Common myeloid progenitor, CD34-positive (primary cell): Measurements from ENCODE around the gene PNRC1.

Source experiments
- CTCF ChIA-PET: fragments of 350-600 bp; sonication (Branson Sonifier 250); formaldehyde crosslinking; loops from one replicate; lab custom pipeline; 2021; ENCODE audit warnings: antibody characterized with exemption; lab: Charles Lee
- POLR2A ChIA-PET: fragments of 350-600 bp; sonication (Branson Sonifier 250); formaldehyde crosslinking; loops from one replicate; lab custom pipeline; 2021; ENCODE audit warnings: antibody characterized with exemption; lab: Charles Lee
- DNase-seq, 3 donors: peaks; one replicate each; pipeline versions ENCODE4 v3.0.0 to v3.0.0-alpha.2; 2013
- H3K27ac ChIP-seq, 2 experiments: 1 replicate in 1 of 2; 2 replicates in 1 of 2; pipeline ENCODE4 v1.7.0; 2013; ENCODE audit warnings: inconsistent platforms in 2 of 2, low read length in 2 of 2, mild to moderate bottlenecking in 2 of 2, low read depth in 1 of 2, moderate library complexity in 1 of 2; ENCODE audit not compliant: severe bottlenecking in 2 of 2, insufficient read depth in 1 of 2, poor library complexity in 1 of 2
- H3K27me3 ChIP-seq, 5 experiments: replicated peaks in 2 of 5; 1 replicate in 3 of 5; 2 replicates in 2 of 5; pipeline versions ENCODE4 v1.6.1 to v1.7.0; 2013; ENCODE audit warnings: low read length in 4 of 5, mild to moderate bottlenecking in 2 of 5, moderate library complexity in 2 of 5, inconsistent platforms in 1 of 5; ENCODE audit not compliant: insufficient read depth in 5 of 5, control insufficient read depth in 4 of 5
- H3K36me3 ChIP-seq, 4 experiments: 1 replicate in 2 of 4; 2 replicates in 2 of 4; pipeline versions ENCODE4 v1.6.1 to v1.7.0; 2013; ENCODE audit warnings: low read length in 3 of 4, control low read depth in 1 of 4, mild to moderate bottlenecking in 1 of 4; ENCODE audit not compliant: control insufficient read depth in 4 of 4, insufficient read depth in 4 of 4
- H3K4me1 ChIP-seq, 4 experiments: 1 replicate in 3 of 4; 2 replicates in 1 of 4; pipeline versions ENCODE4 v1.6.1 to v1.7.1; 2013; ENCODE audit warnings: low read length in 3 of 4, mild to moderate bottlenecking in 3 of 4, control low read depth in 1 of 4, inconsistent platforms in 1 of 4, moderate library complexity in 1 of 4; ENCODE audit not compliant: control insufficient read depth in 4 of 4, insufficient read depth in 4 of 4; ENCODE audit errors: control extremely low read depth in 1 of 4
- H3K4me3 ChIP-seq, 7 experiments: 1 replicate in 4 of 7; 2 replicates in 3 of 7; pipeline versions ENCODE4 v1.5.1 to v1.7.0; 2013; ENCODE audit warnings: mild to moderate bottlenecking in 7 of 7, low read length in 6 of 7, moderate library complexity in 6 of 7, inconsistent platforms in 2 of 7, low read depth in 2 of 7, control low read depth in 1 of 7; ENCODE audit not compliant: insufficient read depth in 4 of 7, control insufficient read depth in 1 of 7; ENCODE audit errors: extremely low read depth in 1 of 7
- H3K9me3 ChIP-seq, 5 experiments: 1 replicate in 4 of 5; 2 replicates in 1 of 5; pipeline versions ENCODE4 v1.6.1 to v1.7.1; 2013; ENCODE audit warnings: low read length in 4 of 5, mild to moderate bottlenecking in 2 of 5, inconsistent platforms in 1 of 5, low read depth in 1 of 5, moderate library complexity in 1 of 5; ENCODE audit not compliant: control insufficient read depth in 4 of 5, insufficient read depth in 2 of 5; ENCODE audit errors: control extremely low read depth in 1 of 5
- WGBS: methylation state at CpG from one replicate; pipeline ENCODE4 v1.1.5; 2013; ENCODE audit not compliant: insufficient coverage; 5-methylcytosine and 5-hydroxymethylcytosine counted together

The PNRC1 gene

DNA sequence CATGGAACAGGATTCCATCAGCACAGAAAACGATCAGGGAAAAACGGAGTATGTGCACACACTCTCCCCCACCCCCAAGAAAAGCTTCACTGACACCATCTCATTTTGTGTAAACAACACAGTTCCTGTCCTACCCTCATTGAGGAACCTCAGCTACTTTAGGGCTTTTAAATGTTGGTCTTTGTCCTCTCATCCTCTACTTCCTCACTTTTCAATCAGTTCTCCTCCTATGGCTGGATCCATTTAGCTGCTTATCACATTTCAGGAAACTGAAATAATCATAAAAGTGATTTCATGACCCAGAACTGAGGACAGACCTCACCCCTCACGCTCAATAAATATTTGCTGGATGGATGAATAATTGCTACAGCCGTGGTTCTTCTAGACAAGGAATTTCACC, 33.1 kb upstream of the PNRC1 start:
- no peaks in the 10 kb centered on the region for H3K9me3 ChIP-seq
- no peak for DNase-seq
- 87% methylated on average over 3 of the region's 4 CpGs for WGBS
- no peaks in the 10 kb centered on the region for H3K27me3 ChIP-seq
- peaks cover 20 to 38% (median 21%) of the 10 kb centered on the region in 4 experiments for H3K4me1 ChIP-seq
- POLR2A ChIA-PET, result no interaction called here
- CTCF ChIA-PET, result no interaction called here
- no peak overlapping the region for H3K4me3 ChIP-seq
- no peaks in the 10 kb centered on the region for H3K36me3 ChIP-seq
- no peak overlapping the region for H3K27ac ChIP-seq

- Histone ChIP-seq H3K27me3 (no peaks in the 10 kb centered on the region), H3K27ac (no peak overlapping the region), H3K4me1 (peaks cover 20 to 38% (median 21%) of the 10 kb centered on the region in 4 experiments), H3K9me3 (no peaks in the 10 kb centered on the region), H3K36me3 (no peaks in the 10 kb centered on the region), H3K4me3 (no peak overlapping the region)
- DNase-seq, result no peak
- 93% methylated on average over 2 of the region's 3 CpGs for WGBS
- ChIA-PET POLR2A (no interaction called here), CTCF (no interaction called here)
Observed at GRCh38 chr6:89048288-89048923, 32.1 kb upstream of the PNRC1 start.

DNA sequence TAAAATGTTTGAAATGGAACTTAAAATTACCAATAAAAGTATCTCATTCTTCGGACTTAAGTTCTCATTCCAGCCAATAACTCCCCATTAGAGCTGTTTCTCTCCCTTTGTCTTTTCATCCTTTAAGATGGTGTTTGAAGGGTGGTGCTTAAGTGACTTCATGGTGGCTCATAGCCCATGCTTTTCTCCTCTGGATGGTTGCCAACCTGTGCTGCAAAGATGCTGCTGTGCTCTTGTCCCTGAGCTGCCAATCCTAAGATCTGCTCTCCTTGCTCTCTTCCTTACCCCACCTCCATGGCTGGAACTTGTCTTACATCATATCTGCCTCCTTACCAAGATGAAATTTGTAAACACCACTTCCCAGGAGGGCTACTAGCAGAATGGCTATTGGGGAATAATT, 31.6 kb upstream of the PNRC1 start:
- CTCF ChIA-PET, result no interaction called here
- no peak for DNase-seq
- Histone ChIP-seq H3K9me3 (no peaks in the 10 kb centered on the region), H3K27ac (no peak overlapping the region), H3K4me1 (peaks cover 20 to 38% (median 21%) of the 10 kb centered on the region in 4 experiments), H3K27me3 (no peaks in the 10 kb centered on the region), H3K4me3 (no peak overlapping the region), H3K36me3 (no peaks in the 10 kb centered on the region)
- WGBS, result no CpG with 5 or more reads among the region's 1 CpG
- POLR2A ChIA-PET, result no interaction called here

DNA sequence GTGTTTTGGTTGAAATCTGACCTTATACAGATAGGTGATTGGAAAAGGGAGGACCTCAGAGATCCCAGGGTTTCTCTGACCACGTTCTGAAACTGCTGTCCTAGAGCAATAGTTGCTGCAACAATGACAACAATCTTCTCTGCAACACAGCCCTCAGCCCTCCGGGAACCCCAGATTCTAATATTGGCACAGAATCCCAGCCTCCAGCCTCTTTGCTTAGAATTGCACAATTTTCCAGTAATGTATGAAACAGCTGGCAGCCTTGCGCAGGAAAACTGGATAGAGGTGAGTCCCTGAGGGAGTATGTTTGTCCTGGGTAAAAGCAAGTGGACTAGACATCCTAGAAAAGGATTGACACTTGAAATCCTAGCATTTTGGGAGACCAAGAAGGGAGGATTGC, 30.4 kb upstream of the PNRC1 start:
- no peak for DNase-seq
- Histone ChIP-seq H3K27me3 (no peaks in the 10 kb centered on the region), H3K9me3 (no peaks in the 10 kb centered on the region), H3K4me3 (no peak overlapping the region), H3K4me1 (peaks cover 12 to 30% (median 15%) of the 10 kb centered on the region in 4 experiments), H3K27ac (no peak overlapping the region), H3K36me3 (no peaks in the 10 kb centered on the region)
- ChIA-PET CTCF (interaction anchor here (0.8 to 1.6 kb wide), 3 partner anchors 17 to 28 kb away, joined by 3 read pairs; no protein-coding TSS in a partner anchor), POLR2A (no interaction called here)
- WGBS, result 100% methylated on average over 2 of the region's 3 CpGs

- Histone ChIP-seq H3K4me1 (peaks cover 9 to 26% (median 13%) of the 10 kb centered on the region in 4 experiments), H3K9me3 (peaks cover 0 to 3% (median 0%) of the 10 kb centered on the region in 5 experiments), H3K4me3 (no peak overlapping the region), H3K27ac (peak overlapping the region in 1 of 2 experiments; percentile 56), H3K36me3 (no peaks in the 10 kb centered on the region), H3K27me3 (no peaks in the 10 kb centered on the region)
- WGBS, result 0% methylated on average over 1 of the region's 3 CpGs
- ChIA-PET POLR2A (interaction anchor here (0.6 kb wide), 1 partner anchor 30 kb away, joined by 3 read pairs; the partner anchor contains the start of gene PNRC1), CTCF (interaction anchor here (0.8 to 1.6 kb wide), 4 partner anchors 15 to 28 kb away, joined by 3 read pairs; no protein-coding TSS in a partner anchor)
- peak in 2 of 3 donors; percentile 49 to 54 for DNase-seq
Observed at GRCh38 chr6:89050697-89051096, 29.9 kb upstream of the PNRC1 start.

DNA sequence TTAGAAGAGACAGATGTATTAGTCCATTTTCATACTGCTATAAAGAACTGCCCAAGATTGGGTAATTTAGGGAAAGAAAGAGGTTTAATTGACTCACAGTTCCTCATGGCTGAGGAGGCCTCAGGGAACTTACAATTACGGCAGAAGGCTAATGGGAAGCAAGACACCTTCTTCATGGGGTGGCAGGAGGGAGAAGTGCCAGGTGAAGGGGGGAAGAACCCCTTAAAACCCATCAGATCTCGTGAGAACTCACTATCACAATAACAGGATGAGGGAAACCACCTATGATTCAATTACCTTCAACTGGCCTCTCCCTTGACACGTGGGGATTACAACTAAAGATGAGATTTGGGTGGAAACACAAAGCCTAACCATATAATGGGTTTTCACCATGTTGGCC, 28.9 kb upstream of the PNRC1 start:
- no peak overlapping the region for H3K27ac ChIP-seq
- CTCF ChIA-PET, result interaction anchor here (1.7 kb wide), 1 partner anchor 19 kb away, joined by 5 read pairs; no protein-coding TSS in a partner anchor
- H3K27me3 ChIP-seq, result no peaks in the 10 kb centered on the region
- peaks cover 0 to 3% (median 0%) of the 10 kb centered on the region in 5 experiments for H3K9me3 ChIP-seq
- H3K4me1 ChIP-seq, result peaks cover 9 to 26% (median 13%) of the 10 kb centered on the region in 4 experiments
- POLR2A ChIA-PET, result no interaction called here
- no peaks in the 10 kb centered on the region for H3K36me3 ChIP-seq
- no peak overlapping the region for H3K4me3 ChIP-seq
- 90% methylated on average over 2 of the region's 3 CpGs for WGBS
- no peak for DNase-seq

DNA sequence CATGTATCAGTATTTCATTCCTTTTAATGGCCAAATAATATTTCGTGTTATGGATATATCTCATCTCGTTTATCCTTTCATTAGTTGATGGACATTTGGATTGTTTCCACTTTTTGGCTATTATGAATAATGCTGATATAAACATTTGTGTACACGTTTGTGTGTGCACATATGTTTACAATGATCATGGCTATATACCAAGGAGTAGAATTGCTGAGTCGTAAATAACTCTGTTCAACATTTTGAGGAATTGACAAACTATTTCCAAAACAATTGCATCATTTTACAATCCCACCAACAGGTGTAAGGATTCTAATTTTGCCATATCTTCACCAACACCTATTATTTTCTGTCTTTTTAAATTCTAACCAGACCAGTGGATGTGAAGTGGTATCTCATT, 26.3 kb upstream of the PNRC1 start:
- Histone ChIP-seq H3K36me3 (no peaks in the 10 kb centered on the region), H3K27ac (no peak overlapping the region), H3K4me1 (peaks cover 9 to 19% (median 11%) of the 10 kb centered on the region in 4 experiments), H3K27me3 (no peaks in the 10 kb centered on the region), H3K4me3 (no peak overlapping the region), H3K9me3 (peaks cover 0 to 3% (median 0%) of the 10 kb centered on the region in 5 experiments)
- CTCF ChIA-PET, result interaction anchor here (0.9 kb wide), 1 partner anchor 20 kb away, joined by 3 read pairs; no protein-coding TSS in a partner anchor
- no peak for DNase-seq
- WGBS, result 100% methylated on average over 3 of the region's 4 CpGs
- POLR2A ChIA-PET, result no interaction called here
